H1 (cell line): Measurements from ENCODE around the gene RPTOR. TPM values are rescaled to one million over a fixed set of nuclear protein-coding genes. Genes with fewer than 3 reads are reported as not detected.

Experiments used
- CTCF ChIA-PET: fragments of 300-600 bp; sonication (Branson Sonifier 250); formaldehyde crosslinking; loops from one replicate; lab custom pipeline; 2021; ENCODE audit not compliant: partially characterized antibody; lab: Charles Lee
- POLR2A ChIA-PET: fragments of 300-600 bp; sonication (Branson Sonifier 250); formaldehyde crosslinking; loops from one replicate; lab custom pipeline; 2021; ENCODE audit warnings: inconsistent platforms; ENCODE audit not compliant: partially characterized antibody; lab: Charles Lee
- DNase-seq, 2 experiments: peaks; one replicate each; pipeline versions ENCODE4 v3.0.0 to v3.0.0-alpha.2; 2010 to 2022; ENCODE audit warnings: low spot score in 2 of 2, low read depth in 1 of 2, mixed read lengths in 1 of 2
- FAIRE-seq: peaks from 2 replicates; lab custom pipeline; 2011; peaks lifted over from hg19 to GRCh38; lab: Jason Lieb, UNC
- H2AFZ ChIP-seq: 2 replicates; pipeline ENCODE4 v1.8.1; 2012; ENCODE audit warnings: low read length, inconsistent platforms
- H2AK5ac ChIP-seq: 2 replicates; pipeline ENCODE4 v1.6.1; 2013; ENCODE audit warnings: low read depth, low read length
- H2BK120ac ChIP-seq: replicated peaks from 2 replicates; pipeline ENCODE3; 2013; ENCODE audit warnings: low read depth, low read length, inconsistent platforms
- H2BK12ac ChIP-seq: 2 replicates; pipeline ENCODE4 v1.6.1; 2013; ENCODE audit warnings: low read depth, low read length
- H2BK15ac ChIP-seq: 2 replicates; pipeline ENCODE4 v1.6.1; 2013; ENCODE audit warnings: low read length
- H2BK20ac ChIP-seq: 2 replicates; pipeline ENCODE4 v1.6.1; 2013; ENCODE audit warnings: low read length
- H2BK5ac ChIP-seq: 2 replicates; pipeline ENCODE4 v1.6.1; 2013; ENCODE audit warnings: low read depth, low read length
- H3K14ac ChIP-seq: 2 replicates; pipeline ENCODE4 v1.6.1; 2013; ENCODE audit warnings: inconsistent platforms; ENCODE audit not compliant: insufficient read length
- H3K18ac ChIP-seq: 2 replicates; pipeline ENCODE4 v1.6.1; 2013; ENCODE audit warnings: low read length; ENCODE audit errors: extremely low read depth
- H3K23ac ChIP-seq: 2 replicates; pipeline ENCODE4 v1.6.1; 2013; ENCODE audit warnings: inconsistent platforms; ENCODE audit not compliant: insufficient read length
- H3K23me2 ChIP-seq: 2 replicates; pipeline ENCODE4 v1.6.1; 2013; ENCODE audit warnings: low read depth, low read length
- H3K27ac ChIP-seq: 2 replicates; pipeline ENCODE4 v1.6.1; 2011; ENCODE audit warnings: low read depth, low read length, inconsistent platforms
- H3K27me3 ChIP-seq, 4 experiments: replicated peaks in 1 of 4; 1 replicate in 1 of 4; 2 replicates in 3 of 4; pipeline versions ENCODE4 v1.6.1 to v1.8.1; 2011 to 2013; ENCODE audit warnings: low read length in 3 of 4, mild to moderate bottlenecking in 3 of 4, inconsistent platforms in 2 of 4, mixed read lengths in 2 of 4, moderate library complexity in 1 of 4; ENCODE audit not compliant: control insufficient read depth in 3 of 4, insufficient read depth in 3 of 4; ENCODE audit errors: extremely low read depth in 1 of 4
- H3K36me3 ChIP-seq, 4 experiments: 2 replicates each; pipeline versions ENCODE4 v1.6.1 to v1.8.1; 2011 to 2013; ENCODE audit warnings: mild to moderate bottlenecking in 4 of 4, low read length in 3 of 4, moderate library complexity in 2 of 4, control low read depth in 1 of 4, inconsistent platforms in 1 of 4; ENCODE audit not compliant: insufficient read depth in 4 of 4, control insufficient read depth in 2 of 4
- H3K4ac ChIP-seq: replicated peaks from 2 replicates; pipeline ENCODE3; 2013; ENCODE audit warnings: low read length, low read depth, mixed read lengths, inconsistent platforms; ENCODE audit not compliant: insufficient read length
- H3K4me1 ChIP-seq, 4 experiments: replicated peaks in 1 of 4; 1 replicate in 1 of 4; 2 replicates in 3 of 4; pipeline versions ENCODE4 v1.6.1 to v1.8.1; 2011 to 2013; ENCODE audit warnings: low read length in 3 of 4, inconsistent platforms in 2 of 4, mixed read lengths in 1 of 4; ENCODE audit not compliant: insufficient read depth in 4 of 4, control insufficient read depth in 3 of 4
- H3K4me2 ChIP-seq, 2 experiments: 2 replicates each; pipeline versions ENCODE4 v1.6.1 to v1.8.1; 2011 to 2013; ENCODE audit warnings: low read depth in 2 of 2, low read length in 2 of 2, control low read depth in 1 of 2, inconsistent platforms in 1 of 2, mild to moderate bottlenecking in 1 of 2; ENCODE audit not compliant: insufficient read depth in 1 of 2
- H3K4me3 ChIP-seq, 4 experiments: fragments of 200-600, 300-600 bp in 1 of 4; sonication (generic), shearing (Covaris generic), sonication (Bioruptor Twin) in 1 of 4; 2 replicates each; pipeline versions ENCODE4 v1.5.1 to v1.8.1; 2011 to 2016; ENCODE audit warnings: low read length in 4 of 4, low read depth in 3 of 4, control low read depth in 2 of 4, inconsistent platforms in 2 of 4, mild to moderate bottlenecking in 2 of 4, mixed read lengths in 1 of 4, moderate library complexity in 1 of 4; ENCODE audit not compliant: insufficient read depth in 2 of 4; ENCODE audit errors: extremely low read depth in 1 of 4
- H3K56ac ChIP-seq: replicated peaks from 2 replicates; pipeline ENCODE3; 2013; ENCODE audit warnings: low read depth, mild to moderate bottlenecking, mixed read lengths, low read length, inconsistent platforms; ENCODE audit not compliant: insufficient read length
- H3K79me1 ChIP-seq: 2 replicates; pipeline ENCODE4 v1.6.1; 2013; ENCODE audit warnings: low read depth, low read length, control low read depth
- H3K79me2 ChIP-seq, 2 experiments: 2 replicates each; pipeline versions ENCODE4 v1.6.1 to v1.8.1; 2012 to 2013; ENCODE audit warnings: low read length in 2 of 2, mild to moderate bottlenecking in 2 of 2, inconsistent platforms in 1 of 2; ENCODE audit not compliant: insufficient read depth in 2 of 2, control insufficient read depth in 1 of 2
- H3K9ac ChIP-seq, 4 experiments: replicated peaks in 1 of 4; 1 replicate in 1 of 4; 2 replicates in 3 of 4; pipeline versions ENCODE4 v1.6.1 to v1.8.1; 2011 to 2013; ENCODE audit warnings: low read depth in 3 of 4, low read length in 3 of 4, control low read depth in 2 of 4, mild to moderate bottlenecking in 2 of 4, moderate library complexity in 2 of 4, inconsistent platforms in 1 of 4; ENCODE audit errors: extremely low read depth in 1 of 4
- H3K9me3 ChIP-seq, 2 experiments: 2 replicates each; pipeline versions ENCODE4 v1.6.1 to v1.8.1; 2012 to 2013; ENCODE audit warnings: mild to moderate bottlenecking in 2 of 2, moderate library complexity in 2 of 2, control low read depth in 1 of 2, inconsistent platforms in 1 of 2, low read depth in 1 of 2, low read length in 1 of 2, mixed read lengths in 1 of 2; ENCODE audit not compliant: insufficient read depth in 2 of 2
- H4K20me1 ChIP-seq, 2 experiments: replicated peaks in 1 of 2; 2 replicates each; pipeline versions ENCODE3 to v1.8.1; 2011 to 2013; ENCODE audit warnings: inconsistent platforms in 2 of 2, low read length in 2 of 2, mild to moderate bottlenecking in 1 of 2; ENCODE audit not compliant: insufficient read depth in 2 of 2, control insufficient read depth in 1 of 2
- H4K5ac ChIP-seq: 2 replicates; pipeline ENCODE4 v1.6.1; 2013; ENCODE audit warnings: low read length, low read depth, mixed read lengths, inconsistent platforms; ENCODE audit not compliant: insufficient read length
- H4K8ac ChIP-seq: 2 replicates; pipeline ENCODE4 v1.8.0; 2013; ENCODE audit warnings: mild to moderate bottlenecking, moderate library complexity, low read length, inconsistent platforms; ENCODE audit not compliant: insufficient read depth; ENCODE audit errors: extremely low read depth
- H4K91ac ChIP-seq: replicated peaks from 2 replicates; pipeline ENCODE3; 2013; ENCODE audit warnings: low read length, mixed read lengths, inconsistent platforms; ENCODE audit not compliant: insufficient read length
- BCL11A ChIP-seq, 2 experiments: IDR thresholded peaks; one replicate each; pipeline ENCODE4 v1.6.1; 2011; ENCODE audit warnings: low read depth in 2 of 2, low read length in 2 of 2, mild to moderate bottlenecking in 2 of 2
- CHD1 ChIP-seq: IDR thresholded peaks from 2 replicates; pipeline ENCODE4 v1.6.1; 2012; ENCODE audit warnings: low read depth, low read length, improper control_type of control experiment
- JUN ChIP-seq: IDR thresholded peaks from 2 replicates; pipeline ENCODE4 v1.6.1; 2011; ENCODE audit warnings: low read depth, mild to moderate bottlenecking, improper control_type of control experiment, low read length
- MAFK ChIP-seq: IDR thresholded peaks from 2 replicates; pipeline ENCODE4 v1.6.1; 2012; ENCODE audit warnings: low read depth, mild to moderate bottlenecking, improper control_type of control experiment, low read length
- RXRA ChIP-seq: IDR thresholded peaks from 2 replicates; pipeline ENCODE4 v1.6.1; 2011; ENCODE audit warnings: low read depth, mild to moderate bottlenecking, low read length, moderate library complexity; ENCODE audit not compliant: insufficient read depth
- SIX5 ChIP-seq: IDR thresholded peaks from 2 replicates; pipeline ENCODE4 v1.6.1; 2011; ENCODE audit warnings: mild to moderate bottlenecking, low read depth, low read length
- SUZ12 ChIP-seq: fragments of 200-600 bp; sonication (generic); IDR thresholded peaks from 2 replicates; pipeline ENCODE4 v1.6.1; 2012; ENCODE audit warnings: mild to moderate bottlenecking, inconsistent platforms, low read length, moderate library complexity, mixed read lengths
- TAF7 ChIP-seq: optimal IDR thresholded peaks from 2 replicates; pipeline ENCODE3; 2011; ENCODE audit warnings: low read depth, mild to moderate bottlenecking, inconsistent platforms, low read length, moderate library complexity, borderline replicate concordance
- TCF12 ChIP-seq: IDR thresholded peaks from 2 replicates; pipeline ENCODE4 v1.6.1; 2011; ENCODE audit warnings: low read depth, mild to moderate bottlenecking, low read length
- WGBS, 2 experiments: shearing (Covaris generic) in 1 of 2; methylation state at CpG; one replicate each; pipeline versions ENCODE4 v1.1.6 to v1.1.7; 2013 to 2015; ENCODE audit warnings: low lambda C conversion rate in 2 of 2, mixed read lengths in 2 of 2, inconsistent platforms in 1 of 2, low coverage in 1 of 2, missing lambda C conversion rate in 1 of 2; ENCODE audit not compliant: insufficient replicate concordance in 2 of 2, insufficient coverage in 1 of 2, insufficient read length in 1 of 2; ENCODE audit errors: extremely low coverage in 1 of 2, missing lambda C conversion rate in 1 of 2; 5-methylcytosine and 5-hydroxymethylcytosine counted together
- polyA plus RNA-seq, 7 experiments: library from polyadenylated mRNA; depleted of rRNA in 3 of 7; stranded (reverse) in 5 of 7; unstranded in 2 of 7; fragments of >200 nt in 5 of 7; fragments of 200-250 nt in 2 of 7; gene quantifications; 1 replicate in 5 of 7; 2 replicates in 1 of 7; 4 replicates in 1 of 7; pipeline versions ENCODE4 v1.2.1 to v1.2.3, GENCODE V29; 2011 to 2013; ENCODE audit warnings: missing spikeins in 2 of 7, mixed read lengths in 2 of 7
- total RNA-seq: library from RNA; stranded (reverse); fragmentation: NEBNext Ultra II Directional; extraction: Animal tissue kit (Norgen Biotek cat#: 25700); gene quantifications from 2 replicates; pipeline ENCODE4 v1.2.1, GENCODE V29; 2021

The RPTOR gene
- total and polyA plus RNA-seq, 2 of the 8 experiments (the other 6 are each of a cell fraction or from before 2014, with no cell fraction given), result 6.9 to 28.7 TPM

DNA sequence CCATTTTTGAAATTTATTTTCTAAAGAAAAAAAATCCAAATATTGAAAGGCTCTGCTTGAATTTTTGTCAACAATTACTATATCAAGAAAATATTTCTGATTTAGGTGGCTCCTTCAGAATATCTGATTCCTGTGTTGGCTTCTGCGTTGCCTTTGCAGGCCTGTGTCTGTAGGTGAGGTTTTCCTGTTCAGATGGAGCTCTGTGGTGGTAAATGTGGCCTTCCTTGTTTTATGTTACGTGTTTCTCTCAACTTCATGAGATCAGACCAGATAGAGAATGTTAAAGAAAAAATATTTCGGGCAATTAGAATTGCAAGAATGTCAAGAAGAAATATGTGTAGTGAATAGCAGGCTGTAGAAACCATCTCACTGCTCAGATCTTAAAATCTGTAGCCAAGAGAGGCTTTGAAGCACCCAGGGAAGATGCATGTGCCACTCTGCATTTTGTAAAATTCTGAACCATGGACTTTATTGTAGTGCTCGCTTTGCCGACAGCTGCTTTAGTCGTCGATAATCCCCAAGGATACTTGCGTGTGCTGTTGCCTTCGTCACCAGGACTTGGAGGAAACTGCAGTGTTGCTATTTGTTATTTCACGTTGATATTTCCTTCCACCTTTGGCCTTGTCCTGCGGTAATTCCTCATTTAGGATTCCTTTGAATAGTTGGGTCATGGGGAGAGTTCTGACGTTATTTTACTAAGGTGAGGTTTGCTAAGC is 69.9 kb downstream of the RPTOR start:
- no peak overlapping the region for H3K23ac ChIP-seq
- no peak overlapping the region for H3K18ac ChIP-seq
- H3K27me3 ChIP-seq, result no peaks in the 10 kb centered on the region
- peaks cover 5 to 15% of the 10 kb centered on the region in 2 experiments for H4K20me1 ChIP-seq
- FAIRE-seq (no peak), DNase-seq (no peak)
- no peak overlapping the region for H3K4me3 ChIP-seq
- no peak overlapping the region for H2BK15ac ChIP-seq
- peaks cover 0 to 58% of the 10 kb centered on the region in 2 experiments; a peak in 3 of 4 replicates for H3K79me2 ChIP-seq
- H2AK5ac ChIP-seq, result no peak overlapping the region
- no peak overlapping the region for H2AFZ ChIP-seq
- no peak overlapping the region for H4K5ac ChIP-seq
- H2BK5ac ChIP-seq, result no peak overlapping the region
- TF ChIP-seq BCL11A (IDR thresholded peaks at IDR 0.05; ENCODE audit: low read depth in 2 of 2, low read length in 2 of 2) (no peak), RXRA (no peak), JUN (no peak), SIX5 (no peak), SUZ12 (no peak), CHD1 (no peak), TAF7 (no peak), TCF12 (no peak), MAFK (no peak)
- H3K9me3 ChIP-seq, result no peaks in the 10 kb centered on the region
- H3K27ac ChIP-seq, result no peak overlapping the region
- H3K23me2 ChIP-seq, result no peaks in the 10 kb centered on the region
- no peak overlapping the region for H3K4ac ChIP-seq
- no peak overlapping the region for H2BK120ac ChIP-seq
- H3K56ac ChIP-seq, result no peak overlapping the region
- CTCF ChIA-PET, result interaction anchor here (0.7 to 1.0 kb wide), 4 partner anchors 30 to 1324 kb away, joined by 3 read pairs; no protein-coding TSS in a partner anchor
- WGBS, 2 experiments, result 87% methylated on average over 12 of the region's 12 CpGs; no CpG with 5 or more reads in 1 of the 2 experiments
- H2BK20ac ChIP-seq, result no peak overlapping the region
- H3K4me2 ChIP-seq, result no peak overlapping the region
- POLR2A ChIA-PET, result no interaction called here
- no peak overlapping the region for H4K91ac ChIP-seq
- H3K36me3 ChIP-seq, result no peaks in the 10 kb centered on the region
- peaks cover 0 to 2% (median 0%) of the 10 kb centered on the region in 4 experiments; a peak in 1 of 7 replicates for H3K4me1 ChIP-seq
- H3K79me1 ChIP-seq, result peaks cover 14% of the 10 kb centered on the region
- no peak overlapping the region for H2BK12ac ChIP-seq
- H3K14ac ChIP-seq, result no peak overlapping the region
- no peak overlapping the region for H4K8ac ChIP-seq
- H3K9ac ChIP-seq, result no peak overlapping the region
